Esophagus muscularis mucosa (tissue), 4 donors: ENCODE data around the gene TMC4.

Experiments
- EP300 ChIP-seq: sonication (generic); formaldehyde crosslinking; IDR thresholded peaks from one replicate; pipeline ENCODE4 v1.6.1; 2017; ENCODE audit warnings: antibody characterized with exemption
- POLR2A ChIP-seq: fragments of 450-650 bp; IDR thresholded peaks from one replicate; pipeline ENCODE4 v1.6.1; 2017; ENCODE audit warnings: antibody characterized with exemption, moderate library complexity, mild to moderate bottlenecking, low read depth
- TF ChIP-seq, protein P1 (sequence below), 3 experiments: fragments of 200-600 bp in 2 of 3; fragments of 450-650 bp in 1 of 3; sonication (generic) in 2 of 3; IDR thresholded peaks; one replicate each; pipeline ENCODE4 v1.5.1; 2017 to 2019; ENCODE audit warnings: antibody characterized with exemption in 3 of 3, mild to moderate bottlenecking in 2 of 3, moderate library complexity in 1 of 3

DNA sequence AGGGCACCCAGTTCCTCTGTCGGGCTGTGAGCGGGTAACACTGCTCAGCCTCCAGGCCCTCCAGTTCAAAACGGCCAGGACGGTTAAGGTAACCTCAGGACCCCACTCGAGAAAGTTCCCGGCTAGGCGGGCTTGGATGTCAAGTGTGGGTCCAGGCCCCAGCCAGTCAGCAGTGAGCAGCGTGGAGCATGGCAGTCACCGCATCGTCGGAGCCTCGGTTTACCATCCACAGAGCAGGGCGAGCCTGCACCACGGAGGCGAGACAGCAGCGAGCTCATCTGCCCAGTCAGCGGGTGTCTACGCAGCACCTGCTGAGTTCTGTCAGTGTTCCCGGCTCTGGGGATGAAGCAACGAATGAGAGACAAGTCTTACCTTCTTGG lies 43.4 kb downstream of the TMC4 start:
- TF ChIP-seq POLR2A (no peak), EP300 (no peak)
- TF ChIP-seq, protein P1, sequence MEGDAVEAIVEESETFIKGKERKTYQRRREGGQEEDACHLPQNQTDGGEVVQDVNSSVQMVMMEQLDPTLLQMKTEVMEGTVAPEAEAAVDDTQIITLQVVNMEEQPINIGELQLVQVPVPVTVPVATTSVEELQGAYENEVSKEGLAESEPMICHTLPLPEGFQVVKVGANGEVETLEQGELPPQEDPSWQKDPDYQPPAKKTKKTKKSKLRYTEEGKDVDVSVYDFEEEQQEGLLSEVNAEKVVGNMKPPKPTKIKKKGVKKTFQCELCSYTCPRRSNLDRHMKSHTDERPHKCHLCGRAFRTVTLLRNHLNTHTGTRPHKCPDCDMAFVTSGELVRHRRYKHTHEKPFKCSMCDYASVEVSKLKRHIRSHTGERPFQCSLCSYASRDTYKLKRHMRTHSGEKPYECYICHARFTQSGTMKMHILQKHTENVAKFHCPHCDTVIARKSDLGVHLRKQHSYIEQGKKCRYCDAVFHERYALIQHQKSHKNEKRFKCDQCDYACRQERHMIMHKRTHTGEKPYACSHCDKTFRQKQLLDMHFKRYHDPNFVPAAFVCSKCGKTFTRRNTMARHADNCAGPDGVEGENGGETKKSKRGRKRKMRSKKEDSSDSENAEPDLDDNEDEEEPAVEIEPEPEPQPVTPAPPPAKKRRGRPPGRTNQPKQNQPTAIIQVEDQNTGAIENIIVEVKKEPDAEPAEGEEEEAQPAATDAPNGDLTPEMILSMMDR (IDR thresholded peaks at IDR 0.05): no peak
